Heart left ventricle (tissue), 16 donors: ENCODE measurements around the gene MITF. TPM values are rescaled to one million over a fixed set of nuclear protein-coding genes. Genes with fewer than 3 reads are reported as not detected.

ENCODE experiments used
- ATAC-seq, 4 donors: fragments of 200-7000 bp; cut with Tn5 transposase; one replicate each; pipeline ENCODE4 v1.9.1; 2020 to 2022; ENCODE audit warnings: moderate library complexity in 4 of 4, mild to moderate bottlenecking in 3 of 4, moderate number of reproducible peaks in 1 of 4
- DNase-seq, 5 donors: peaks; one replicate each; pipeline ENCODE4 v3.0.0-alpha.2; 2020
- H3K27ac ChIP-seq, 12 donors: fragments of 200-600 bp; sonication (generic) in 4 of 12; one replicate each; pipeline versions ENCODE4 v1.5.0 to v1.8.0; 2016 to 2022; ENCODE audit warnings: mild to moderate bottlenecking in 2 of 12
- H3K27me3 ChIP-seq, 9 donors: fragments of 200-600 bp; sonication (generic) in 2 of 9; one replicate each; pipeline versions ENCODE4 v1.5.1 to v1.8.0; 2016 to 2022; ENCODE audit warnings: mild to moderate bottlenecking in 3 of 9
- H3K36me3 ChIP-seq, 9 donors: fragments of 200-600 bp; sonication (generic) in 2 of 9; one replicate each; pipeline versions ENCODE4 v1.5.0 to v1.8.0; 2018 to 2022; ENCODE audit warnings: mild to moderate bottlenecking in 2 of 9
- H3K4me1 ChIP-seq, 12 donors: fragments of 200-600 bp; sonication (generic) in 4 of 12; one replicate each; pipeline versions ENCODE4 v1.5.0 to v1.8.0; 2016 to 2022; ENCODE audit warnings: mild to moderate bottlenecking in 3 of 12
- H3K4me3 ChIP-seq, 12 donors: fragments of 200-600 bp; sonication (generic) in 4 of 12; one replicate each; pipeline versions ENCODE4 v1.5.0 to v1.8.0; 2017 to 2022; ENCODE audit warnings: mild to moderate bottlenecking in 9 of 12, moderate library complexity in 4 of 12
- H3K9me3 ChIP-seq, 12 donors: fragments of 200-600 bp; sonication (generic) in 4 of 12; one replicate each; pipeline versions ENCODE4 v1.5.0 to v1.8.0; 2016 to 2022; ENCODE audit warnings: mild to moderate bottlenecking in 1 of 12
- POLR2A ChIP-seq, 2 donors: fragments of 450-650 bp; IDR thresholded peaks; one replicate each; pipeline ENCODE4 v1.6.1; 2017; ENCODE audit warnings: antibody characterized with exemption in 2 of 2, mild to moderate bottlenecking in 2 of 2, moderate library complexity in 2 of 2
- WGBS, 4 donors: extraction: QIAGEN DNeasy Blood & Tissue Kit in 2 of 4; methylation state at CpG; one replicate each; pipeline versions ENCODE4 v1.1.5 to v1.1.7; 2013 to 2018; 5-methylcytosine and 5-hydroxymethylcytosine counted together
- intact Hi-C, 10 donors: fragments of 100-400 bp; cut with DNase I; formaldehyde crosslinking; loops; one replicate each; pipeline versions ENCODE4 v1.11.1 to v1.14.2; 2022
- polyA plus RNA-seq, 2 donors: library from polyadenylated mRNA; stranded (reverse); fragments of 200-250 nt; gene quantifications; one replicate each; pipeline ENCODE4 v1.2.3, GENCODE V29; 2013
- total RNA-seq, 9 donors: library from RNA; depleted of rRNA in 2 of 9; stranded (reverse); fragments of >200 nt in 2 of 9; fragmentation: NEBNext Ultra II Directional in 3 of 9; extraction: Animal tissue kit (Norgen Biotek cat#: 25700) in 3 of 9; gene quantifications; one replicate each; pipeline versions ENCODE4 v1.1.0 to v1.2.4, GENCODE V29; 2016 to 2023
- TF ChIP-seq, protein P1 (sequence below), 12 donors: fragments of 200-600 bp; sonication (generic) in 4 of 12; IDR thresholded peaks; one replicate each; pipeline versions ENCODE4 v1.5.0 to v1.8.0; 2018 to 2022; ENCODE audit warnings: antibody characterized with exemption in 12 of 12, mild to moderate bottlenecking in 5 of 12
- donor health status: ischemic (EF 13 %, LVEDD 7.1; RV severe dilation, severe dysfunction).
- donor health status: healthy with polysubstance abuse.
- donor health status: DM: no; HTN: yes; CAD: no.
- donor health status: DM: no; HTN: no; CAD: no.
- donor health status: ischemic (EF 25% LVEDD 6.9; RV normal size, moderate dysfunction).
- donor health status: ischemic (EF 25% LVEDD 5.7; RV mildly dilated, moderate dysfunction).
- donor health status: healthy.
- donor health status: DM: yes; HTN: yes; CAD: no.
- donor health status: ischemic (EF 35%, LVEDD 5.7; RV mildly dilated, moderate dysfunction).
- donor health status: nonischemic (EF 11% LVEDD 7.7; RV severe dilation, severe dysfunction).
- donor health status: DM: yes; HTN: yes; CAD: no.
- donor health status: PGD.
- donor health status: ischemic (EF 29% LVEDD 5.4; RV normal size, mild dysfunction).
- donor health status: nonischemic (EF 23%, LVEDD 6.1; RV moderate dilation, normal function).

The MITF gene
- total and polyA plus RNA-seq, 11 donors: 17.9 to 114 (median 81.1) TPM

DNA sequence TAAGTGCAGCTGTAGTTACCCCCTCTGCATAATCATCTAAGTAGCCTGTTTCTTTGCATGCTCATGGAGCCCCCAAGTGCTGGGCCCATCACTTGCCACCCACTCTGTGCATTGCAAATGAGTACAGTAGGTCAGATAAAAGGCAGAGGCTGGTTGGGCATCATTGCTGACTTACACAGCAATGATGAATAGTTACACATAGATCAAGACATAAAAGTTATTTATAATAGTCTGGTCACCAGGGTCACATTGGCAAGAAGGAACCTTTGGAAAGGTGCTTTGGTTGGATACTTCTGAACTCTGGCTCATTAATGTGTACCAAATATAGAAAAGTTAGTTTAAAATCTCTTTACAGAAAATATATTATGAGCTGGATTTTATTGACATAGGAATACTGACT, 111.6 kb downstream of the MITF start:
- H3K27me3 ChIP-seq: no peaks in the 10 kb centered on the region
- peaks cover 0 to 54% (median 22%) of the 10 kb centered on the region in 12 donors for H3K4me1 ChIP-seq
- no peaks in the 10 kb centered on the region for H3K36me3 ChIP-seq
- H3K9me3 ChIP-seq: no peaks in the 10 kb centered on the region
- no peak for TF ChIP-seq POLR2A (IDR thresholded peaks at IDR 0.05)
- TF ChIP-seq, protein P1, sequence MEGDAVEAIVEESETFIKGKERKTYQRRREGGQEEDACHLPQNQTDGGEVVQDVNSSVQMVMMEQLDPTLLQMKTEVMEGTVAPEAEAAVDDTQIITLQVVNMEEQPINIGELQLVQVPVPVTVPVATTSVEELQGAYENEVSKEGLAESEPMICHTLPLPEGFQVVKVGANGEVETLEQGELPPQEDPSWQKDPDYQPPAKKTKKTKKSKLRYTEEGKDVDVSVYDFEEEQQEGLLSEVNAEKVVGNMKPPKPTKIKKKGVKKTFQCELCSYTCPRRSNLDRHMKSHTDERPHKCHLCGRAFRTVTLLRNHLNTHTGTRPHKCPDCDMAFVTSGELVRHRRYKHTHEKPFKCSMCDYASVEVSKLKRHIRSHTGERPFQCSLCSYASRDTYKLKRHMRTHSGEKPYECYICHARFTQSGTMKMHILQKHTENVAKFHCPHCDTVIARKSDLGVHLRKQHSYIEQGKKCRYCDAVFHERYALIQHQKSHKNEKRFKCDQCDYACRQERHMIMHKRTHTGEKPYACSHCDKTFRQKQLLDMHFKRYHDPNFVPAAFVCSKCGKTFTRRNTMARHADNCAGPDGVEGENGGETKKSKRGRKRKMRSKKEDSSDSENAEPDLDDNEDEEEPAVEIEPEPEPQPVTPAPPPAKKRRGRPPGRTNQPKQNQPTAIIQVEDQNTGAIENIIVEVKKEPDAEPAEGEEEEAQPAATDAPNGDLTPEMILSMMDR (IDR thresholded peaks at IDR 0.05): no peak
- DNase-seq (no peak), ATAC-seq (no peak)
- no peak overlapping the region for H3K4me3 ChIP-seq
- intact Hi-C loops: loop anchor here in 5 of 10 donors (5.0 to 10.0 kb wide), 3 partner anchors 56 to 159 kb away; no protein-coding TSS in a partner anchor
- H3K27ac ChIP-seq: no peak overlapping the region

DNA sequence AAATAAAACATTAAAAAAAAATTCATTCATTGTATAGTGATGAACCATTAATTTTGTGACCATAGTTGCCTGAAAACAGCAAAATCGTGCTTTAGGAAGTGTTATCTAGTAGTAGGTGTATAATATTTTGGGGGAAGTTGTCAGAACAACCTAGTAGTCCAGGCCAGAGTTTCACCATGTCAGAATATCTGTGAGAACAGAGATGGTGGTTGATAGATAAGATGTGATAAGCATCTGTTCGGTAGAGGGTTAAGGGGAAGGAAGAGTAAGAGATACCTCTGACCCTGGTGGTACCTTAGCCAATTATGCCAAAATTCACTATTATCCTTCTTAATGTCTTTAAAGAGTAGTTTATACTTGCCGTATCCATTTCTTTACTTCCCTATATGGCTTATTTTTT, 113.8 kb downstream of the MITF start:
- Histone ChIP-seq H3K4me3 (no peak overlapping the region), H3K27me3 (no peaks in the 10 kb centered on the region), H3K27ac (no peak overlapping the region), H3K36me3 (no peaks in the 10 kb centered on the region), H3K4me1 (peaks cover 0 to 64% (median 26%) of the 10 kb centered on the region in 12 donors), H3K9me3 (no peaks in the 10 kb centered on the region)
- intact Hi-C loops: loop anchor here in 5 of 10 donors (2.0 to 10.0 kb wide), 4 partner anchors 58 to 161 kb away; no protein-coding TSS in a partner anchor
- DNase-seq (no peak), ATAC-seq (no peak)
- WGBS, 4 donors: 71 to 83% (median 78%) methylated on average over 3 of the region's 3 CpGs
- TF ChIP-seq, protein P1 (IDR thresholded peaks at IDR 0.05): no peak
- no peak for TF ChIP-seq POLR2A (IDR thresholded peaks at IDR 0.05)

DNA sequence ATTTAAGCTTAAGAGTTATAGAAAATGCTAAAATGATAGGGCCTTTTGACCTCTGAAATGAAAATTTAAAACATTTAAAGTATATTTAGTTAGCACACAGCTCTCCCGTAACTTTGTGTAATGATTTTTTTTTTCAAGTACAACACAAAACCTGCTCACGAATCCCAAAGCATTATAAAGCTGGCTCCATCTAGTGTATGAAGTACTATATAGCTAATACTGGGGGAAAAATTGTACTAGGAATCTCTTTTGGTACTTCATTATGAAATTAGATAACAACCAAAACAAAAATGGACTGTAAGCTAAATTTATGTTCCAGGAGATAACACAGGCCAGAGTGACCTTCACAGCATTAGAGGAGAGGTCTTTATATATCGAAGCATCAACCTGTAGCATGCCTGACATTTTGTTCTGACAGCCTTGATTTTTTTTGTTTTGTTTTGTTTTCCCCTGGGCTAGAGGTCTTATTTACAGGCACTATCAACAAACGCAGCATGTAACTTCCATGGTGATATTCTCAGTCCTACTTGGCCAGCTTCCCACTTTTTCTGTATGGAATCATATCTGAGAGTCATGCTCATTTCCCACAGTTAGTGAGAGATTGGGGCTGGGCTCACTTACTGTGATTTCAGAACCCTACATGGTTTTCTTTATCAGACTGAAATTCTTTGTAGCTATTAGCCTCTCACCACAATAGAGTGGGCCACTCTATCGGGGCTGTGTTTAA, 116.3 kb downstream of the MITF start:
- peak overlapping the region in 9 of 12 donors; percentile 4 to 64 (median 42) for H3K27ac ChIP-seq
- no peaks in the 10 kb centered on the region for H3K9me3 ChIP-seq
- WGBS, 4 donors: 12 to 18% (median 15%) methylated on average over 5 of the region's 5 CpGs
- no peak overlapping the region for H3K4me3 ChIP-seq
- peaks cover 0 to 55% (median 19%) of the 10 kb centered on the region in 12 donors for H3K4me1 ChIP-seq
- intact Hi-C loops: loop anchor here (2.0 to 10.0 kb wide), 8 partner anchors 61 to 165 kb away; no protein-coding TSS in a partner anchor
- TF ChIP-seq POLR2A (IDR thresholded peaks at IDR 0.05): no peak
- TF ChIP-seq, protein P1 (IDR thresholded peaks at IDR 0.05): peak in 11 of 12 donors; percentile 26 to 64 (median 55)
- peak in 3 of 4 donors; percentile 41 to 69 (median 57) for ATAC-seq
- H3K36me3 ChIP-seq: no peaks in the 10 kb centered on the region
- H3K27me3 ChIP-seq: no peaks in the 10 kb centered on the region
- DNase-seq: no peak

DNA sequence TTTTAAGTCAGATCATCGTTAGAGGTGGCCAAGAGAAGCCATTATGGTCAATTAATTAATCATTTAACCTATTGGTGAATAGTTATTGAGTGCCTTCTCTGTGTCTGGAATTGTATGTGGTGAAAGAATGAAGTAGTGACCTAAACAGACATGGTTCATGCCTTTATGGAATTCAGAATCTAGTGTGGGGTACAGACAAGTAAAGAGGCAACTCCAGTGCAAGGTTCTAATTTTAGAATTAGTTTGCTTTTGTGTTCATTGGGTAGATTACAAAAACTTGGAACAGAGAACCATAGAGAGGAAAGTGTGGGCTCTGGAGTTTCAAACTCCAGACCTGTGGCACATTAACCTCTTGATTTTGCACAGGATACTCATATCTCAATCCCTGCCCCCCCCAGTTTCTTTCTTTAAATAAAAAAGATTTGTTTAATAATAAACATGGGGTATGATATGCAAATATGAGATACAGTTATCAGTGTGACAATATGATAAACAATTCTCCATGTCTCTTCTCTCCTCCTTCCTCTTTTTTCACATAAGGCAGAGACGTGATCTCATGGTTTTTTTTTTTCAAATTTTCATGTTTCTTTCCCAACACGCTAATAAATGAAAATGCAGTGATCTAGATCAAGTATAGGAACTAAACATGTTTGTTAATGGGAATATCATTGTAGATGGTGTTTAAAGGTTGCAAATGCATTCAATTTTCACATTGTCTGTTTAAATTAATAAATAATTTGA, 117.9 kb downstream of the MITF start:
- peak overlapping the region in 9 of 12 donors; percentile 15 to 64 (median 44) for H3K27ac ChIP-seq
- no peaks in the 10 kb centered on the region for H3K27me3 ChIP-seq
- peaks cover 0 to 62% (median 16%) of the 10 kb centered on the region in 12 donors for H3K4me1 ChIP-seq
- peak; percentile 56 to 61 (median 60) for ATAC-seq
- 58 to 66% (median 61%) methylated on average over 3 of the region's 3 CpGs for WGBS, 4 donors
- H3K36me3 ChIP-seq: no peaks in the 10 kb centered on the region
- intact Hi-C loops: loop anchor here (2.0 to 10.0 kb wide), 6 partner anchors 62 to 166 kb away; no protein-coding TSS in a partner anchor
- DNase-seq: no peak
- no peaks in the 10 kb centered on the region for H3K9me3 ChIP-seq
- TF ChIP-seq, protein P1 (IDR thresholded peaks at IDR 0.05): no peak
- no peak for TF ChIP-seq POLR2A (IDR thresholded peaks at IDR 0.05)
- H3K4me3 ChIP-seq: no peak overlapping the region
